ENCODE measurements around the gene SNRPA.

DNA sequence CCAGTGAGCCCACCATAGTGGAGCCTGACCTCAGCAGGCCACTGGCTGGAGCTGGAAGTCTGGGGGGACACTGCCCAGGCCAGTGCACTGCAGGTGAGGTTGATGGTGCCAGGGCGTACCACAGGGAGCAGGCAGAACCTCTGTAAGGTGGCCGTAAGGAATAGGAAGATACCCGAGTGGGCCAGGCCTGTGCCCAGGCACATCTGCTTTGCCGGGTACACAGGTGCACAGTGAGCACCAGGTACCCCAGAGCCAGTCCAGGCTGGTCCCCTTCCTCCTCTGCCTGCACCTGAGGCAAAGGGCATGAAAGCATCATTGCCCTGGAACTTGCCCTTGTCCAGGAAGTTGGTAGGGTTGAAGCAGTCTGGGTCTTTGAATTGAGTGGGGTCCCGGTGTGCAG is 57.5 kb downstream of the SNRPA start:
- TF ChIP-seq, protein P1, sequence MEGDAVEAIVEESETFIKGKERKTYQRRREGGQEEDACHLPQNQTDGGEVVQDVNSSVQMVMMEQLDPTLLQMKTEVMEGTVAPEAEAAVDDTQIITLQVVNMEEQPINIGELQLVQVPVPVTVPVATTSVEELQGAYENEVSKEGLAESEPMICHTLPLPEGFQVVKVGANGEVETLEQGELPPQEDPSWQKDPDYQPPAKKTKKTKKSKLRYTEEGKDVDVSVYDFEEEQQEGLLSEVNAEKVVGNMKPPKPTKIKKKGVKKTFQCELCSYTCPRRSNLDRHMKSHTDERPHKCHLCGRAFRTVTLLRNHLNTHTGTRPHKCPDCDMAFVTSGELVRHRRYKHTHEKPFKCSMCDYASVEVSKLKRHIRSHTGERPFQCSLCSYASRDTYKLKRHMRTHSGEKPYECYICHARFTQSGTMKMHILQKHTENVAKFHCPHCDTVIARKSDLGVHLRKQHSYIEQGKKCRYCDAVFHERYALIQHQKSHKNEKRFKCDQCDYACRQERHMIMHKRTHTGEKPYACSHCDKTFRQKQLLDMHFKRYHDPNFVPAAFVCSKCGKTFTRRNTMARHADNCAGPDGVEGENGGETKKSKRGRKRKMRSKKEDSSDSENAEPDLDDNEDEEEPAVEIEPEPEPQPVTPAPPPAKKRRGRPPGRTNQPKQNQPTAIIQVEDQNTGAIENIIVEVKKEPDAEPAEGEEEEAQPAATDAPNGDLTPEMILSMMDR (conservative IDR thresholded peaks at IDR 0.05 in 1 of 2, IDR thresholded peaks at IDR 0.05 in 1 of 2; ENCODE audit: extremely low read depth in 1 of 2, insufficient read depth in 1 of 2, low read depth in 1 of 2, low read length in 2 of 2) = no peak
- no peak for TF ChIP-seq EZH2 (IDR thresholded peaks at IDR 0.05; ENCODE audit: borderline replicate concordance, low read length)

Data from mammary epithelial cell (primary cell).